ENCODE data around the gene CCDC107. TPM values are rescaled to one million over a fixed set of nuclear protein-coding genes. Genes with fewer than 3 reads are reported as not detected.
"Not testable (repeated sequence)": the region's sequence is repeated elsewhere in the genome, so short reads cannot be mapped to it uniquely, and the experiment has no call there.

The CCDC107 gene, protein sequence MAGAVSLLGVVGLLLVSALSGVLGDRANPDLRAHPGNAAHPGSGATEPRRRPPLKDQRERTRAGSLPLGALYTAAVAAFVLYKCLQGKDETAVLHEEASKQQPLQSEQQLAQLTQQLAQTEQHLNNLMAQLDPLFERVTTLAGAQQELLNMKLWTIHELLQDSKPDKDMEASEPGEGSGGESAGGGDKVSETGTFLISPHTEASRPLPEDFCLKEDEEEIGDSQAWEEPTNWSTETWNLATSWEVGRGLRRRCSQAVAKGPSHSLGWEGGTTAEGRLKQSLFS
- 10 to 100 TPM; 13.9 to 21.9 (median 17.4) TPM for polyA plus RNA-seq (ENCODE audit: insufficient read length in 4 of 4)

DNA sequence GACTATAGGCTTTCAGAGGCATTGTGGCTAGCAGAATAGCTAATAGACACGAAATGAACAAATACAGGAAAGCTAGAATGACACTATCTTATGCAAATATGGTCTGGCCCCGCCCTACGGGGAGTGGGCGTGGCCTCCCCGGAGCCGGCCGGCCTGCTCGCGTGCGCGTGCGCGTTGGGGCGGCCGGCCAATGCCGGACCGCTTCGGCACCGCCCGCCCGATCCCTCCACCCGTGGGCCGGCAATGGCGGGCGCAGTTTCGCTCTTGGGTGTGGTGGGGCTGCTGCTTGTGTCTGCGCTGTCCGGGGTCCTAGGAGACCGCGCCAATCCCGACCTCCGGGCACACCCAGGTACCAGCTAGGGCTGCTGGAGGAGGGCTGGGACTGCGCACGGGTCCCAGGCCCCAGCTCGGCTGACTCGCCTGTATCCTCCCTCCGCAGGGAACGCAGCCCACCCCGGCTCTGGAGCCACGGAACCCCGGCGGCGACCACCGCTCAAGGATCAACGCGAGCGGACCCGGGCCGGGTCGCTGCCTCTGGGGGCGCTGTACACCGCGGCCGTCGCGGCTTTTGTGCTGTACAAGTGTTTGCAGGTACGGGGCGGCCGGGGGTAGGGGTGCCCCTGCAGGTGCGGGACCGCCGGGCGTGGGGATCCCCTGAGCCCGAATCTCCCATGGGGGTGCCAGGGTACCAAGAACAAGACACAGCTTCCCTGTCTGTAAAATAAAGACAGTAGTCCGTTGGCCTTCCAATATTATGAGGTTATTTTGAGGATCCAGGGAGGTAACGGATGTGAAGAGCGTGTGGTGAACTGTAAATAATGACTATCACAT lies at the start of gene CCDC107:
TSS of gene CCDC107 (plus strand) at position 156 of the 831 bp plus-strand sequence. CDS start at position 244, 88 bp downstream.
- peak; percentile 69 to 85 (median 81) for DNase-seq (ENCODE audit: low read depth in 4 of 4, low spot score in 3 of 4)

DNA sequence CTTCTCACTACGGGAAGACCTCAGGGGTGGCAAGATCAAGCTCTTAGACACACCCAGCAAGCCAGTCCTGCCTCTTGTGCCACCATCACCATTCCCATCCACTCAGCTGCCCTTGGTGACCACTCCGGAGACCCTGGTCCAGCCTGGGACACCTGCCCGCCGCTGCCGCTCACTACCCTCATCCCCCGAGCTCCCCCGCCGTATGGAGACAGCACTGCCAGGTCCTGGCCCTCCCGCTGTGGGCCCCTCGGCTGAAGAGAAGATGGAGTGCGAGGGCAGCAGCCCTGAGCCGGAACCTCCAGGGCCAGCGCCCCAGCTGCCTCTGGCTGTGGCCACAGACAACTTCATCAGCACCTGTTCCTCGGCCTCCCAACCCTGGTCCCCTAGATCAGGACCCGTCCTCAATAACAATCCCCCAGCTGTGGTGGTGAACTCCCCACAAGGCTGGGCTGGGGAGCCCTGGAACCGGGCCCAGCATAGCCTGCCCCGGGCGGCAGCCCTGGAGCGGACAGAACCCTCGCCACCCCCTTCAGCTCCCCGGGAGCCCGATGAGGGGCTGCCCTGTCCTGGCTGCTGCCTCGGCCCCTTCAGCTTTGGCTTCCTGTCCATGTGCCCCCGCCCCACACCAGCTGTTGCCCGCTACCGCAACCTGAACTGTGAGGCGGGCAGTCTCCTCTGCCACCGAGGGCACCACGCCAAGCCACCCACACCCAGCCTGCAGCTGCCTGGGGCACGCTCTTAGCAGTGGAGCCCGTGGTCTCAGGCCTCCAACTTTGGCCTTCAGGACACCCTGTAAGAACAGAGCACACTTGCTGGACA lies 48.9 kb upstream of the CCDC107 start:
- DNase-seq (ENCODE audit: low read depth in 4 of 4, low spot score in 3 of 4) = no peak

DNA sequence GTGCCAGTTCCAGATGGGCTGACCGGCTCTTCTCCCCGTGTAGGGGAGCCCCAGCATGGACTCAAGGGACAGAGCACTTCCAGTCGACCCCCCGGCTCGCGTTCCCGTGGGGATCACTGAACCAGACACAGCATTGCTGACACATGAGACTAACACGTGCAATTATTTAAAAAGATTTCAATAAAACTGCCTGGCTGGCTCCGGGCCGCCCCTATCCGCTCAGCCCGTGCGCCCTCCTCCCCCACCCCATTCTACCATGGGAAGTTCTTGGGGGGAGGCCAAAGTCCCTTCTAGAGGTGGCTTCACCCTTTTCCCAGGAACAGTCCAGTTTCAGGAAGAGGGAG lies 48.3 kb upstream of the CCDC107 start:
- no peak for DNase-seq (ENCODE audit: low read depth in 4 of 4, low spot score in 3 of 4)

DNA sequence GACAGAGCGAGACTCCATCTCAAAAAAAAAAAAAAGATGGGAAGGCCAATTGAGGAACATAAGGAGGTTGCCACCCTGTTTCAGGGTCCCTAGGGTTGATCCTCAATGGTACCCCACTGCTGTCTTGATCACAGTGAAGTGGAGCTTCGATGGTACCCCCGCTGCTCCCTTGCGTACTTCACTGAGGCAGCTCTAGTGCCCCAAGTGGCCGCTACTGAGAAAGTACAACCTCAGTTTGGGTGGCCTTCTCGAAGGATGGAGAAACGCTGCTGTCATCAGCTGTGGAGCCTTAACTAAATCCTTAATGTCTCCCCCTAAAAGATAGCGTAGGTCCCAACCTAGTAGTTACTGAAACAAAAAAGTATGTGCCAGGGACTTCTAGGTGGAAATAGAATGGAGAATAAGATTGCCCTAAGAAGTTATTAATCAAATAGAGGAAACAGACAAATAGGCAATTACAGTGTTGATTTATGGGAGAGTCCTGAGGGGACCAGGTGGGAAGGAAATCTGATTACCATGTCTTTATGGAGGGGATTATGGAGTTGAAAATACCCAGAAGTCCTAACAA lies 46.8 kb upstream of the CCDC107 start:
- no peak for DNase-seq (ENCODE audit: low read depth in 4 of 4, low spot score in 3 of 4)

DNA sequence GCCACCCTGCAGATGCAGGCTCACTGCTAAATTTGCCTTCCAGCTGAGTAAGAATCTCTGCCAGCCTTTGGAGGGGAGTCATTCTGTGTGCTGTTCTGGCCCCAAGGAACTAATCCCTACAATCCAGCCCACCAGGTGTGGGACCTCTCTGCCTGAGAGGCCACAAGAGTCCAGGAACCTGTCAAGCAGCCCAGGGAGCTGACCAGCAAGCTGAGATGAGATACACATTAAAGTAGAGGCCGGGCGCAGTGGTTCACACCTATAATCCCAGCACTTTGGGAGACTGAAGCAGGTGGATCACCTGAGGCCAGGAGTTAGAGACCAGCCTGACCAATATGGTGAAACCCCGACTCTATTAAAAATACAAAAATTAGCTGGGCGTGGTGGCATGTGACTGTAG lies 46.0 kb upstream of the CCDC107 start:
- not testable (repeated sequence) for DNase-seq (ENCODE audit: low read depth in 4 of 4, low spot score in 3 of 4)

DNA sequence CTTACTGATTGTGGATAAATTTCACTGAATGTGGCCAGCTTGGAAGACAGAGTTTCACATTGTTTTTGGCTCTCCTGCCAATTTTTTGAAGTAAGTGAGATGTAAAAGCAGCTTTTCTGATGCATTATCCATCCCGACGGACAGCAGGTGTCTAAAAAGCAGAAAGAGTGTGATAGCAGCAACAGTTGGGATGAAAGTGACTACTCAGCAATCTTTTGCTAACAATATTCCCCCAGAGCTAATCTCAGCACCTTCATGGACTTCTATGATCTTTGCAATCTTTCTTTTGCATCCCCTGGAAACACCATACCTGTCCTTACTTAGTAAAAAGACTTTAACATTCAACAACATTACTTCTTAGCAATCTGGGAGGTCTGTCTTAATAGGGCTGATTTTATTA lies 45.2 kb upstream of the CCDC107 start:
- DNase-seq (ENCODE audit: low read depth in 4 of 4, low spot score in 3 of 4) = no peak

DNA sequence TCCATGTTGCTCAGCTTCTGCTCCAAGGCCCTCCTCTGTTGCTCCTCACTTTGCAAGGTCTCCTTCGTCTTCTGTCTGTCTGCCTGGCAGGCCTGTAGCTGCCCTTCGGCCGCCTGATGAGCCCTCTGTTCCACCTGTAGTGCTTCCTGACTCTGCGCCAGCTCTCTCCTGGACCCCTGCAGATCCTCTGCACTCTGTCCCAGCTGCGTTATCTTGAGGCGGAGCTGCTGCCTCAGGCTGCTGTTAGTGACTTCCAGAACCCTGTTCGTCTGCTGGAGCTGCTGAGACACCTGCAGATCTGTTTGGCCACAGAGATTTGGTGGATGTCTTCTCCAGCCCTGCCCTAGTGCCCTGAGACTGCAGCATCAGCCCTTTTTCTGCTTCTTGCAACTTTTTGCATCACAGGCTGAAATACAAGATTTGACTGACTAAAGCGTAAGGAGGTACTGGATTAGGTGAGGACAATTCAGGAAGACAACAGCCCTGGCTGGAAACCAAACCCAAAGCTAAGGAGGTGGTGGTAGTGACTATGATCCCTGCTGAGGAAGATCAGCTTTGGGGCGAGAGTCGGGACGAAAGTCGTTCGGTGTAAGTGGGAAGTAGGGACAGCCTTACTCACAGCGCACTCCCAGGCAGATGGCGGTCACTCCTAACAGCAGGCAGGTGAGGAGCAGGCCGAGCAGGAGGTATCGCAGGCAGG lies 42.0 kb upstream of the CCDC107 start:
- DNase-seq (ENCODE audit: low read depth in 4 of 4, low spot score in 3 of 4) = no peak

DNA sequence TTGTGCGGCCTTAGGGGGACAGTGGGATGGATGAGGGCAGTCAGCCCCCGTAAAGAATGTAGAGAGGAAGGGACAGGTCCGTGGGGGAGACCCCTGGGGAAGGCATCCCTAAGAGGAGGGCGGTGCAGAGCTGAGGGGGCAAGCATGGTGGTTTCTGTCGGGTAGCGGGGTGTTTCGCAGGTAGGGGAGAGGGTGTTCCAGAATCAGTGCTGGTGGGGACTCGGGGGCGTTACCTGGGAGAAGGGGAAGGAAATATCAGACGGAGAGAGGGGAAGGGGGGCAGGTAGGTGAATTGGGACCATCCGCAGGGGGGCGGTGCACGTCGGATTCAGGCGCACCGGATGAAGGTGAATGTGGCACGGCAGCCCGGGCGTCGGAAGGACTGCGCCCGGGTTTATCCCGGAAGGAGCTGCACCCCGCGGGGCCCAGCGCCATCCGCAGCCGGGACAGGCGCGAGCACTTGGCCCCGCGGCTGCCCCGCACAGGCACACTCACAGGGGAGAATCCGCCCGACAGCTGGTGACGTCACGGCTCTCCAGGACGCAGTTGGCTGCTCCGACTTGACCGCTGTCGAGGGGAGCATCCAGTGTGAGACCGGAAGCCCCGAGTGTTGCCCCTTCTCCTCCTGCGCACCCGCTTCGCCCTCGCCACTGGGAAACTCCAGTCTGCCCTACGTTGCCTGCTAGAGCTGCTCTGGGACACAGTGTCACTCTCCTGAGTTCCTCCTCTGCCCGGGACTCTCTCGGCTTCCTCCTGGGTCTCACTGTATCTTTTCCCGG lies 41.2 kb upstream of the CCDC107 start:
- DNase-seq (ENCODE audit: low read depth in 4 of 4, low spot score in 3 of 4) = no peak

DNA sequence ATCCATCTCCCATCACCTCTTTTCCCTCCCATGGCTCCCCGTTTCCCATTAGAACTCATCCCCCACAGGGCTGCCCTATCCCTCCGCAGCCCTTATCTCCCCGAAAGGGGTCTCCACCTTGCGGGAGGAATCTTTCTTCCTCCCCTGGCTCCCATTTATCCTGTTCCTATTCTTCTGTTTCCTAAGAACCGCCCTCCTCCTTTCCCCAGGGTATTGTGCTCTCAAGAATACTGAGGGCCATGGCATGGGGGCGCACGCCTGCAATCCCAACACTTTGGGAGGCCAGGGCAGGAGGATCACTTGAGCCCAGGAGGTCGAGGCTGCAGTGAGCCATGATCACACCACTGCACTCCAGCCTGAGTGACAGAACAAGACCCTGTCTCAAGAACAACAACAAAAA lies 40.5 kb upstream of the CCDC107 start:
- DNase-seq (ENCODE audit: low read depth in 4 of 4, low spot score in 3 of 4) = no peak

DNA sequence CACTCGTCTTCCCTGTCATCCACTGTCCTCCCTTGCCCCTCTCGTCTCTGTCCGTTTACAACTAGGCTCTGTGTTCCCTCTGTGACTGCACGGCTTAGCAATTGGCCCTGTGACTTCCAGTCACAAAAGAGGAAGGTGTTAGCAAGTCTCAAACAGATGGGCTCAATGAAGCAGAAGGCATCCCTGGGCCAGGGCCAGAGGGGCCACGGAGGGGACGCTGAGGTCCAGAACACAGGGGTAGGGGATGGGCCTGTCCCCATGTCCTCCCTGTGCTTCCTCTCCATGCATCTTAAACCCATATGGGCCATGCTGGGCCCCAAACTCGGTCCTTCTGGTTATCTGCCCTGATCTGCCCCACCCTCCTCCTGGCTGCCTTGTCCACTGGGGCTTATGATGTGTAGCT lies 39.8 kb upstream of the CCDC107 start, which contains the start of gene CD72:
TSS of gene CD72 (minus strand) at position 89 of the 403 bp plus-strand sequence. CDS start 110 bp downstream, outside the sequence.
- DNase-seq (ENCODE audit: low read depth in 4 of 4, low spot score in 3 of 4) = no peak

DNA sequence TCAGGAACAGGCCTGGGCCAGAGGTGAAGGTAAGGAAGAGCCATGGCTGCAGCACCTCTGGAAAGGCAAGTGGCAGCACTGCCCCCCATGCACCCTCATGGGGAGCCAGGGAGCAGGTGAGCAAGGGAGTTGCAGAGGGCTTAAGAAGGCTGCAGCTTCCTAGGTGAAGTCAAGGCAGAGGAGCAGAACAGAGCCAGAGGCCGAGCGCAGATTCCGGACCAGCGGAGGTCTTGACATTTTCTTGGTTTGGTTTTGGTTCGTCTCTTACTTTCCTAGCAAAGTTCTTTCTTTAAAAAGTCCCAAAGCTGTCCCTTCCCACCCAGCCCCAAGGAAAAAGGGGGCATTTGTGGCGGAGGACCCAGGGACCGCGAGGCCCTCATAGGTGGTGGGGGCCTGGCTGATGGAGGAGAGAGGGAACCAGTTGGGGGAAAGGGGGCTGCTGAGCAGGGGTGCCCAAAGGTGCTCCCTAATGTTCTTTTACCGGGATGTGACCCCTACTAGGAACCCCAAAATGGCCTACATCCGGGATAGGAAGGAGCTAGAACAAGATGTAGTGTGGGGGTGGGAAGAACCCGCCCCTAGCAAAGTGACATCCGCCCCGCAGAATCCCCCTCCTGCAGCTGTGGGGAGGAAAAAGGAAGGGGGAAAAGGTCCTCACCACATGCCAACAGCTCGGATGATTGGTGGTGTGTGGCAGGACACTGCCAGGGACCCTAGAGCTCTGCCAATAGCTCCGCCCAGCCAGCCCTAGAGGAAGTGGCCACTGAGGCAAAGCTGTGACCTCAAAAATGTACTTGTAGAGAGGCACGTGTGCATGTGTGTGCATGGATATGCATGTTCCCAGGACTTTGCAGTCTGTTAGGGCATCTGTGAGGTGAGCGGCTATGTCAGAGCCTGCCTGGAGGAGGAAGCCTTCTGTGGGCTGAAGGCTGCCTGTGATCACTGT lies 39.0 kb upstream of the CCDC107 start:
- no peak for DNase-seq (ENCODE audit: low read depth in 4 of 4, low spot score in 3 of 4)

DNA sequence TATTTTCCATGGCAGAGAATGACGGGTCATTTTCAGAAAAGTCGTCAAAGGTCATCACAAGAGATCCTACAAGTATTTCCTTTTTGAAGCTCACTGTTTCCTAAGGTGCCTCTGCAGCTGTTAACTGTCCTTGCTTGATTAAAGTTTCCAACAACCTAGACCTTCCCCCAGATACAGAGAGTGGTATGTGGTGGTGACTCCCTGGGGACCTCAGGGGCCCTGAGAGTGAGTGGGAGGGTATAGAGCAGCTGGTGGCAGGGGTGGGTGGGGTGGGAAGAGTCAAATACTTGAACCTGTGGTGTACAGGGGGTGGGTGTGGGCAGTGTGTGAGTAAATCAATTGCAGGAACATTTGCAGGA lies 38.3 kb upstream of the CCDC107 start:
- DNase-seq (ENCODE audit: low read depth in 4 of 4, low spot score in 3 of 4) = no peak

DNA sequence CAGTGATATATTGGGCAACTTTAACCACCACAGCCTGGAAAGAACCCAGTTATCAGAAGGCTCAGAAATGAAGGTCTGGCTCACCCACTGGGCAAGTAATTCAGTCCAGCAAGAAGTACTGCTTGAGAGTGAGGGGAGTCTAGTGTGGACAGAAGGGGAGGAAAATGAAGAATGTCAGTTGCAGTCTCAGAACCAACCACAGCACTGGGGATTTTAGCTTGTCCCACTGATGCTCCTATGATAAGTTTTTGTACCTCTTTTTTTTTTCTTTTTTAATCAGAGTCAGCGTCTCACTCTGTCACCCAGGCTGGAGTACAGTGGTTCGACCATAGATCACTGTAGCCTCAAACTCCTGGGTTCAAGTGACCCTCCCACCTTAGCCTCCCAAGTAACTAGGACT lies 30.5 kb upstream of the CCDC107 start:
- no peak for DNase-seq (ENCODE audit: low read depth in 4 of 4, low spot score in 3 of 4)

DNA sequence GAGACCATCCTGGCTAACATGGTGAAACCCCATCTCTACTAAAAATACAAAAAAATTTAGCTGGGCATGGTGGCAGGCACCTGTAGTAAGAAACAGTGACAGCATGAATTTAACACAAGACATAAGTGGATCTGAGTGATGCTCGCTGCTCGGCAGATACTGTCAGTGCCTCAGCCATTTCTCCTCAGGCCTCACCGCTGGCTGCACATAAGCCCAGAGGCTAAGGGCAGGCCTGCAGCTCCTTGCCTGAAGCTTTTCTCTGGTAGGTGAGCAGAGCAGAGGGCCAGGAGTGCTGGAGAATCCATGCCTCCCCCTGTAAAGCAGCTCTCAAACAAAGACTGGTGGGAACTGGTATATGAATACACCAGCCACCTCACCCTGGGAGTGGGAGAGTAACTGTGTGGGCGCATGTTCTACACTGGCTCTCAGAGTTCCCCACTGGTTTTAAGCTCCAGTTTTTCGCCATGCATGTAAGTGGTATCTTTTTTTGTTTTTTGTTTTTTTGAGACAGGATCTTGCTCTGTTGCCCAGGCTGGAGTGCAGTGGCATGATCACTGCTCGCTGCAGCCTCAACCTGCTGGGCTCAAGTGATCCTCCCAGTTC lies 29.6 kb upstream of the CCDC107 start:
- no peak for DNase-seq (ENCODE audit: low read depth in 4 of 4, low spot score in 3 of 4)

DNA sequence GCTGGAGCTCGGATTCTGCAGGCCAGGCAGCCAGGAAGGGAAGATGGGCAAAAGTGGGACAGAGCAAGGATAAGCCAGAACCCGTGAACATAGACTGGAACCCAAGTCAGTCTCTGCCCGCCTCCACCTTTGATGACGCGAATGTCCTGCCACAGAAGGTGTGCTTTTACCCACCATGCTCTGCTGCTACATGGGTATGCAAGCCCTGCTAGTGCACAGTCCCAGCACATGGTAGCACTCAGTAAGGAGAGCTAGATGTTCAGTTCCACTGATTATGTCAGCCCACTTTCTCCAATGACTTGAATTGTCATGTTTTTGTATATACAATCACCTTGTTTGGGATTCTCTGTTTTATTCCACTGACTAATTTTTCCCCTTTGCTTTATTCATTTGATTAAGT lies 28.5 kb upstream of the CCDC107 start:
- DNase-seq (ENCODE audit: low read depth in 4 of 4, low spot score in 3 of 4) = no peak

DNA sequence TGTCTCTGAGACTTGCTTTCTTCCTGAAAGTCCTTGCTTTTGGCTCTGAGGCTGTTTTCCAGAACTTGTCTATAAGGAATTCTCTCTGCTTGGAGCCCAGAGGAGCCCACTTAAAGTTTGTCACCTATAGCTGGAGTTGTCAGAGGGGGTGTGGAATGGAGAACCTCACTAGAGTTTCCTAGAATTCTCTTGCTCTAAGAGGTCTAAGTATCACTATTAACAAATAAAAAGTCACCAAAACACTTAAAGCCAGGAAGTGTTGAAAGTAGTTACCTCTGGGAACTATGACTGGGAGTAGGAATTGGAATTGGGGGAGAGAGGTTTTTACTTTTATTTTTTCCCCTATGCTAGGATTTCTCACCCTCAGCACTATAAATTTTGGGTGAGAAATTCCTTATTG lies 22.4 kb upstream of the CCDC107 start:
- DNase-seq (ENCODE audit: low read depth in 4 of 4, low spot score in 3 of 4) = no peak

DNA sequence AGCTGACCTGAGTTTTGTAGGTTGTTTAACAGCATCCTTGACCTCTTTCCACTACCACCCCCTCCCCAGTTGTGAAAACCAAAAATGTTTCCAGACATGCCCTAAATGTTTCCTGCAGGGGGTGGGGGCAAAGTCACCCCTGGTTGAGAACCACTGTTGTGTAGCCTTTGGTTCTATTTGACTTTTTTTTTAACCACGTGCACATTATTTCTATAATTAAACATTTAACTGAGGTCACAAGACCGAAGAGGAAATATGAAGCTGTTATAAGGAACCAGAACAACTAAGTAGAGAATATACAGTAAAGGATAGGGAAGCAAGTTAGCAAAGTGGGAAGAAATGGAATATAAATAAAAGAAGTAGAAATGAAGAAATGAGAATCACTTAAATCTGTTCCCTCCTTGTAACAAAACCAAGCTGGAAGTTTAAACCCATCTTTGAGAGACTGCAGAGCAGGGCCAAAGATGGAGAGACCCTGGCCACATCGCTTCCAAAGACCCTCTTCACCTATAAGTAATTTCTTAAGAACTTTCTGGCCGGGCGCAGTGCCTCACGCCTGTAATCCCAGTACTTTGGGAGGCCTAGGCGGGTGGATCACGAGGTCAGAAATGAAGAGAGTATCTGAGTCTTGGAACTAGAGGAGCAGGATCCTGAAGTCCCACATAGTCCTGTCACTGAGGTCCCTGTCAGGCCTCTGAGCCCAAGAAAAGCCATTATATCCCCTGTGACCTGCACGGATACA lies 21.8 kb upstream of the CCDC107 start:
- DNase-seq (ENCODE audit: low read depth in 4 of 4, low spot score in 3 of 4) = no peak
